ENCODE results near the gene MRPL14. TPM values are rescaled to one million over a fixed set of nuclear protein-coding genes. Genes with fewer than 3 reads are reported as not detected.

MRPL14 gene
- total RNA-seq, result 10 to 100 TPM; 36.5 to 49.9 TPM

DNA sequence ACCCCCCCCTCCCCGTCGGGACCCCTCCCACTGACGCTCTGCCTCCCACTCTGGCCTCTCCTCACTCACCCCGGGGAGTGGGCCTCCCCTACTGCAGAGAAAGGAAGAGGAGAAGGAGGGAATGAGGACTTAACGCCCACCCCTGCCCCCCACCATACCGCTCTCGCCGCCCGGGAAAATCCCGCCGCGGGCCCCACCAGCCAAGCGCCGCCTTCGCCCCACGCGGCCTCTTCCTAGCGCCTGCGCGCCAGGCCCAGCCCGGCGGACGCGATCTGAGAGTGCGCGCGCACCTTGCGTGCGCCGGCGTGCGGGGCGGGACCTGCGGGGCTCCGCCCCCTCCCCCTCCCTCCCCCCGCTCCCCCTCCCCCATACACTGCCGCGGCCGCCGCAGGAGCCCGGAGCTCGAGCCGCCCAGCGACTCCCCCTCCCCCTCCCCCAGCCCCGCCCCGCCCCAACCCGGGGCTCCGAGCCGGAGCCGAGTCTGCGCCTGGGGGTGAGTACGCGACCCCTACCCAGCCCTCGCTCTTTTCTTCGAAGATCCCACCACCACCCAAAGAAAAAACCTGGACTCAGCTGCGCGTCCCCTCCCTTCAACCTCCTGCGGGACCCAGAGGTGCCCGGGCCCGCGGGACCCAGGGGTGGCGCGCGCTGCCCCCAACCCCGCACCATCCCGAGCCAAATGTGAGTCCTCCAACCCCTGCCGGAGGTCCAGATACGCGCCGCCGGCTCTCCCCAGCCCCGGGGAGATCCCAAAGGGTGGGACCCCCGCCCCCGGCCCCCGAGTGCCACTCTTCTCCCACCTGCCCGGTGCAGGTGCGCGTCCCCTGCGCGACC, at the start of gene MRPL14, which contains the start of gene TMEM63B:
Gene MRPL14, minus strand, starts transcription at position 267 of the 834 bp plus-strand sequence. CDS start 10,841 bp downstream, outside the sequence.
Gene TMEM63B, plus strand, starts transcription at position 369 of the 834 bp plus-strand sequence. CDS start 7,031 bp downstream, outside the sequence.
- Mint-ChIP-seq H3K27me3 (no peaks in the 10 kb centered on the region), H3K9me3 (no peaks in the 10 kb centered on the region), H3K4me3 (peak within 1 kb of the TSS; percentile 89), H3K36me3 (peaks cover 6% of the 10 kb centered on the region), H3K4me1 (ENCODE audit: low read depth in 2 of 2) (peaks cover 40 to 45% of the 10 kb centered on the region in 2 donors), H3K27ac (peak within 1 kb of the TSS; percentile 76 to 85)
- DNase-seq (ENCODE audit: low spot score) (peak; percentile 92), ATAC-seq (peak; percentile 89 to 94)

DNA sequence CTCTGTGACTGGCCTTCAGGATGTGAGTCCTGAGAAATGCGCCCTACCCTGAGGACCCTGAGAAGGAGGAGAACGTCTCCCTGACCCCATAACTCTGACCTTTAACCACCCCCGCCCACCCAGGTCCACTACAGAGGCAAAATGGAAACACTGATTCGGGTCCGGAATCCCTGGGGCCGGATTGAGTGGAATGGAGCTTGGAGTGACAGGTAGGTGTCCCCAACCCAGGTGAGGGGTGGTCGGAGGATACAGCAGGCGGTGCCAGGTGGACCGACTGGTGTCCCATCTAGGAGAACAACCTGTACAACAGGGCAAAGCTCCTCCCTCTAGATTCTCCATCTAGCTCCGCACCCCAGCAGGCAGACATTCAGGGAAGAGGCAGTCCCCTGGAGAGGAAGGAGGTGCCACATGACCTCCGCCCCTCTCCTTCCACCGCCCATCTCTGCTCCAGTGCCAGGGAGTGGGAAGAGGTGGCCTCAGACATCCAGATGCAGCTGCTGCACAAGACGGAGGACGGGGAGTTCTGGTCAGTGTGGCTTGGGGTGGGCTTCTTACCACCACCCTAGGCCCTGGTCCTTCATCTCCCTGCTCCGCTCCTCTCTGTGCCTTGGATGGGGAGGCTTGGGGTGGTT, 49.0 kb upstream of the MRPL14 start:
- H3K27me3 Mint-ChIP-seq, result peaks cover 0 to 4% of the 10 kb centered on the region in 2 donors
- H3K9me3 Mint-ChIP-seq, result no peaks in the 10 kb centered on the region
- ATAC-seq (no peak), DNase-seq (ENCODE audit: low spot score) (no peak)
- no peak overlapping the region for H3K27ac Mint-ChIP-seq
- H3K4me3 Mint-ChIP-seq, result peak overlapping the region; percentile 60
- H3K4me1 Mint-ChIP-seq (ENCODE audit: low read depth in 2 of 2), result peaks cover 0 to 16% of the 10 kb centered on the region in 2 donors
- H3K36me3 Mint-ChIP-seq, result no peaks in the 10 kb centered on the region

- DNase-seq (ENCODE audit: low spot score) (peak; percentile 81), ATAC-seq (peak; percentile 82 to 87)
- peaks cover 0 to 16% of the 10 kb centered on the region in 2 donors for H3K4me1 Mint-ChIP-seq (ENCODE audit: low read depth in 2 of 2)
- no peaks in the 10 kb centered on the region for H3K9me3 Mint-ChIP-seq
- no peaks in the 10 kb centered on the region for H3K36me3 Mint-ChIP-seq
- no peak overlapping the region for H3K27ac Mint-ChIP-seq
- peaks cover 0 to 4% of the 10 kb centered on the region in 2 donors for H3K27me3 Mint-ChIP-seq
- no peak overlapping the region for H3K4me3 Mint-ChIP-seq
These were observed 45.7 kb upstream of the MRPL14 start for GRCh38 chr6:44172731-44173500.

GRCh38 chr6:44171899-44172546, 44.8 kb upstream of the MRPL14 start:
- no peaks in the 10 kb centered on the region for H3K9me3 Mint-ChIP-seq
- no peaks in the 10 kb centered on the region for H3K36me3 Mint-ChIP-seq
- H3K27me3 Mint-ChIP-seq, result peaks cover 0 to 4% of the 10 kb centered on the region in 2 donors
- H3K4me1 Mint-ChIP-seq (ENCODE audit: low read depth in 2 of 2), result peaks cover 0 to 11% of the 10 kb centered on the region in 2 donors
- H3K27ac Mint-ChIP-seq, result no peak overlapping the region
- H3K4me3 Mint-ChIP-seq, result no peak overlapping the region
- DNase-seq (ENCODE audit: low spot score) (no peak), ATAC-seq (no peak)

GRCh38 chr6:44169886-44170570, 42.8 kb upstream of the MRPL14 start:
- Mint-ChIP-seq H3K27me3 (peaks cover 12 to 18% of the 10 kb centered on the region in 2 donors), H3K27ac (no peak overlapping the region), H3K4me3 (no peak overlapping the region), H3K36me3 (no peaks in the 10 kb centered on the region), H3K4me1 (ENCODE audit: low read depth in 2 of 2) (peaks cover 0 to 3% of the 10 kb centered on the region in 2 donors), H3K9me3 (no peaks in the 10 kb centered on the region)
- ATAC-seq, result no peak
- no peak for DNase-seq (ENCODE audit: low spot score)

- Mint-ChIP-seq H3K27ac (no peak overlapping the region), H3K4me1 (ENCODE audit: low read depth in 2 of 2) (peaks cover 0 to 3% of the 10 kb centered on the region in 2 donors), H3K27me3 (peaks cover 19 to 23% of the 10 kb centered on the region in 2 donors), H3K36me3 (no peaks in the 10 kb centered on the region), H3K4me3 (no peak overlapping the region), H3K9me3 (no peaks in the 10 kb centered on the region)
- ATAC-seq (no peak), DNase-seq (ENCODE audit: low spot score) (no peak)
These were observed 41.9 kb upstream of the MRPL14 start for GRCh38 chr6:44169154-44169553.

DNA sequence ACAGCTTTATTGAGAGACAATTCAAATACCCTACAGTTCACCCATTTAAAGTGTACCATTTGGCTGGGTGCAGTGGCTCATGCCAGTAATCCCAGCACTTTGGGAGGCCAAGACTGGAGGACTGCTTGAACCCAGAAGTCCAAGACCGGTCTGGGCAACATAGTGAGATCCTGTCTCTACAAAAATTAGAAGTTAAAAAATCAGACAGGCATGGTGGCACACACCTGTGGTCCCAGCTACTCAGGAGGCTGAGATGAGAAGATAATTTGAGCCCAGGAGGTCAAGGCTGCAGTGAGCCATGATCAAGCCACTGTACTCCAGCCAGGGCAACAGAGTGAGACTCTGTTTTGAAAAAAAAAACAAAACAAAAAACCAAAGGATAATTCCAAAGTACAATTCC, 40.3 kb upstream of the MRPL14 start:
- Mint-ChIP-seq H3K27me3 (peaks cover 22 to 23% of the 10 kb centered on the region in 2 donors), H3K36me3 (no peaks in the 10 kb centered on the region), H3K4me3 (no peak overlapping the region), H3K4me1 (ENCODE audit: low read depth in 2 of 2) (no peaks in the 10 kb centered on the region), H3K9me3 (no peaks in the 10 kb centered on the region), H3K27ac (no peak overlapping the region)
- DNase-seq (ENCODE audit: low spot score) (no peak), ATAC-seq (no peak)

DNA sequence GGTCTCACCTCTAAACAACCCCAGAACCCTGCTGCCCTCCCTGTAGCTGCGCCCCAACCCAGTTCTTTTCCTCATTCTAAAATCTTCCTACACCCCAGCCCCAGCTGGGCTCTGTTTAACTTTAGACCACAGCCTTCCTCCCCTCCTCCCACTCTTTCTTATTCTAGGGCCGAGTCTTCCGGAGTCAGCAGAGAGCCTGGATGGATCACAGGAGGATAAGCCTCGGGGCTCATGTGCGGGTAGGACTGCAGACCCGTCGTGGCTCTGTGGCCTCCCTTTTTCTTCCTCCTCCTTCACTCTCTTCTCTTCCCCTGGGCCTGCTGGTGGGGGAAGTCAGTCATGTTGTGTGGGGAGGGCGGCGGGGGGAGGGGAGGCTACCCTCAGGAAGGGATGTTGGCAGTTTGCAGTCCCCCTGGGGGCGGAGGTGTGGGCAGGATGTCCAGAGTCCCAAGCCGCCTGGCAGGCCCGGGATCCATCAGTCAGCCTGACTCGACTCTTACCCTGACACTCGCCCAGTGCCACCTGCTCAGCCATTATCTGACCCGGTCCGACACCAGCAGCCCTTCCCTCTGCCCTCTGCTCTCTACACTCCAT, 39.4 kb upstream of the MRPL14 start:
- ATAC-seq (no peak), DNase-seq (ENCODE audit: low spot score) (no peak)
- no peaks in the 10 kb centered on the region for H3K4me1 Mint-ChIP-seq (ENCODE audit: low read depth in 2 of 2)
- H3K27ac Mint-ChIP-seq, result no peak overlapping the region
- no peaks in the 10 kb centered on the region for H3K9me3 Mint-ChIP-seq
- H3K4me3 Mint-ChIP-seq, result no peak overlapping the region
- peaks cover 21 to 26% of the 10 kb centered on the region in 2 donors for H3K27me3 Mint-ChIP-seq
- no peaks in the 10 kb centered on the region for H3K36me3 Mint-ChIP-seq

DNA sequence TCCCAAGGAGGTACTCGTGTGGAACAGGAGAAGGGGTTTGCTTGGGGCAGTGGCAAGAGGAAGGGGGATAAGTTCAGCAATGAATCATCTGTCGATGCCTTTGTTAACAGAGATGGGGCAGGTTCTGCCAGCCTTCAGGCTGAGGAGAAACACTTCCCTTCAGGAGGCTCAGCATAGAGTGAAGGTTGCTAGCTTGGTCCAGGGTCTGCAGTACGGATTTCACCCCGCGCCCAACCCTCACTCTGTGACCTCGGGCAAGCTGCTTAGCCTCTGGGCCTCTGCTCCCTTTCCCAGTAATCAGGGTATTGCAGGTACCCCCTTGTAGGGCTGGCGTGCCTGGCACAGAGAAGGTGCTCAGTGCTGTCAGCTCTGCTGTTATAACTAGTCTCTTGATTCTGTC, 38.9 kb upstream of the MRPL14 start:
- peaks cover 21 to 26% of the 10 kb centered on the region in 2 donors for H3K27me3 Mint-ChIP-seq
- DNase-seq (ENCODE audit: low spot score) (no peak), ATAC-seq (no peak)
- no peaks in the 10 kb centered on the region for H3K4me1 Mint-ChIP-seq (ENCODE audit: low read depth in 2 of 2)
- H3K9me3 Mint-ChIP-seq, result no peaks in the 10 kb centered on the region
- no peaks in the 10 kb centered on the region for H3K36me3 Mint-ChIP-seq
- H3K4me3 Mint-ChIP-seq, result no peak overlapping the region
- no peak overlapping the region for H3K27ac Mint-ChIP-seq

DNA sequence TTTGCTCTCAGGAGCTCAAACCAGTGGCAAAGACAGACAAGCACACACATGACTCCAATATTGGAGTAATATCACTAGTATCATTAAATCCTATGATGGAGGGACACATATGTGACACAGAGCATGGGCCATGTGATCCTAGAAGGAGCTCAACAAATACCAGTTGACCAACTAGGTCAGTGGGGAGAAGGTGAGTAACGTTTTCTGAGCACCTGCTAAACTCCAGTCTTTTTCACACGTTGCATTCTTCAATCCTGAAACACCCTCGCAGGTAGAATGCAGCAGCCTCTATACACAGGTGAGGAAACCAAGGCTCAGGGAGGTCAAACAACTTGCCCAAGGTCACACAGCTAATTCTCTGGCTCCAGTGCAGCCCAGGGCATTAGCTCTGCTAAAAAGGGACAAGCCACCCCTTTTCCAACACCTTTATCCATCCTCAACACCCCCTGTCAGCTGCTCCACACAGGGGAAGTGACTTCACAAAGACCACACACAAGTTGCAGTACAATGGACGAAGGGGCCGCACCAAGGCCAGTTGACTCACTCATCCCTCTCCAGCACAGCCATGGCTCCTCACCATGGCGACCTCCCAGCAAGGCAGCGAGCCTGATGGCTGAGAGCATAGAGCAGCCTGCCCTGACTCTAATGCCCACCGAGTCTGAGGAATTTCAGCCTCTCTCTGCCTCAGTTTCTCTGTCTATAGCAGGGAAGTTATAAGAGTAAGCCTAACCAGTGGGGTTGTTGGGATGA, 35.8 kb upstream of the MRPL14 start:
- DNase-seq (ENCODE audit: low spot score) (no peak), ATAC-seq (no peak)

GRCh38 chr6:44161997-44162338, 34.7 kb upstream of the MRPL14 start:
- ATAC-seq (no peak), DNase-seq (ENCODE audit: low spot score) (no peak)
- no peaks in the 10 kb centered on the region for H3K4me1 Mint-ChIP-seq (ENCODE audit: low read depth in 2 of 2)
- no peak overlapping the region for H3K27ac Mint-ChIP-seq
- H3K9me3 Mint-ChIP-seq, result no peaks in the 10 kb centered on the region
- no peak overlapping the region for H3K4me3 Mint-ChIP-seq
- H3K36me3 Mint-ChIP-seq, result no peaks in the 10 kb centered on the region
- peaks cover 21 to 26% of the 10 kb centered on the region in 2 donors for H3K27me3 Mint-ChIP-seq

More for the DNA sequence above, 35.8 kb upstream of the MRPL14 start:
- no peak overlapping the region for H3K27ac Mint-ChIP-seq
- H3K4me1 Mint-ChIP-seq (ENCODE audit: low read depth in 2 of 2), result no peaks in the 10 kb centered on the region
- H3K4me3 Mint-ChIP-seq, result no peak overlapping the region
- H3K9me3 Mint-ChIP-seq, result no peaks in the 10 kb centered on the region
- peaks cover 21 to 26% of the 10 kb centered on the region in 2 donors for H3K27me3 Mint-ChIP-seq
- no peaks in the 10 kb centered on the region for H3K36me3 Mint-ChIP-seq

DNA sequence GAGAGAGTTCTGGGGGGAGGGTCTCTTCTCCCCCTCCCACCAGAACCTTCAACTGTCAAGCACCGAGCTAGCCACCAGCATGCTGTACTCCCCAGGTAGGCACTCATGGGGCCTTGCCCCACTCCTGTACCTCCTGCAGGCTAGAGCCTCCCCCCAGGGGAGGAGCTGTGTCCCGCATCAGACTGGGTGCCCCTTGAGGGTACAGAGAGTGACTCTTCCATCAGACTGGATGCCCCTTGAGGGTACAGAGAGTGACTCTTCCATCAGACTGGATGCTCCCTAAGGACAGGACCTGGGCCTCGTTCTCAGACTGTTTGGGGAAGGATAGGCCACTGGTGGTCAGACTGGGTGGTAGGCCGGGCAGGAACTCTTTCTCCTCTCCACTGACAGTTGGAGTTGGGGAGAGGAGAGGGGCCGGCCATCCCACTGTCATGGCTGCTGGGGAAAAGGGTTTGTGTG, 31.5 kb upstream of the MRPL14 start, which contains the start of gene CAPN11:
Gene CAPN11, plus strand, starts transcription at position 51 of the 459 bp plus-strand sequence. Its CDS starts 29 bp downstream, at position 80.
- Mint-ChIP-seq H3K27me3 (peaks cover 3 to 7% of the 10 kb centered on the region in 2 donors), H3K9me3 (no peaks in the 10 kb centered on the region), H3K4me1 (ENCODE audit: low read depth in 2 of 2) (no peaks in the 10 kb centered on the region), H3K36me3 (no peaks in the 10 kb centered on the region), H3K27ac (no peak within 1 kb of the TSS), H3K4me3 (no peak within 1 kb of the TSS)
- no peak for ATAC-seq
- DNase-seq (ENCODE audit: low spot score), result no peak
